ENCODE data around the gene PHIP. TPM values are rescaled to one million over a fixed set of nuclear protein-coding genes. Genes with fewer than 3 reads are reported as not detected.

PHIP gene
- total and polyA plus RNA-seq, 9 donors, result 11.2 to 38.5 (median 27.3) TPM

GRCh38 chr6:78962448-78962847, 115.6 kb downstream of the PHIP start:
- intact Hi-C loops (cut with DNase I), result no loop called here
- Histone ChIP-seq H3K4me1 (ENCODE audit: insufficient read depth) (no peaks in the 10 kb centered on the region), H3K27me3 (no peaks in the 10 kb centered on the region), H3K36me3 (no peaks in the 10 kb centered on the region), H3K4me3 (no peak overlapping the region), H3K27ac (no peak overlapping the region), H3K9me3 (no peaks in the 10 kb centered on the region)
- TF ChIP-seq POLR2A (IDR thresholded peaks at IDR 0.05), result no peak
- no peak for TF ChIP-seq CTCF (IDR thresholded peaks at IDR 0.05)
- TF ChIP-seq EP300 (IDR thresholded peaks at IDR 0.05), result no peak
- WGBS, 3 donors, result 94 to 99% (median 98%) methylated on average over 1 of the region's 1 CpG
- DNase-seq, result no peak

- Histone ChIP-seq H3K9me3 (peaks cover 0 to 2% of the 10 kb centered on the region in 2 donors), H3K4me3 (no peak overlapping the region), H3K27me3 (no peaks in the 10 kb centered on the region), H3K27ac (no peak overlapping the region), H3K4me1 (ENCODE audit: insufficient read depth) (no peaks in the 10 kb centered on the region), H3K36me3 (no peaks in the 10 kb centered on the region)
- DNase-seq, result no peak
- intact Hi-C loops (cut with DNase I), result no loop called here
- TF ChIP-seq POLR2A (IDR thresholded peaks at IDR 0.05) (no peak), CTCF (IDR thresholded peaks at IDR 0.05) (no peak), EP300 (IDR thresholded peaks at IDR 0.05) (no peak)
- 94 to 98% (median 97%) methylated on average over 4 of the region's 4 CpGs for WGBS, 3 donors
Observed at GRCh38 chr6:78954740-78955139, 123.3 kb downstream of the PHIP start.

DNA sequence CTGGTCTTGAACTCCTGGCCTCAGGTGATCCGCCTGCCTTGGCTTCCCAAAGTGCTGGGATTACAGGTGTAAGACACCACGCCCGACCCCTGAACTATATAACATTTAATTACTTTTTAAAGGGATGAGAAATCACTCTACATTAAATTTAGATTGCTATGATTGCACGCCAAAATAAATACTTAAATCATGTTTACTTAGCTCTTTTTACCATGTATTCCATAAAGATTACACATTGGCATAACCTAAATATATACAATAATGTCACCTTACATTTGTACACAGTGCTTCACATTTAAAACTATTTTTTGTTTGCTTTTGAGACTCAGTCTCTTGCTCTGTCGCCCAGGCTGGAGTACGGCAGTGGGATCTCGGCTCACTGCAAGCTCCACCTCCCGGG, 124.3 kb downstream of the PHIP start:
- Histone ChIP-seq H3K9me3 (peaks cover 0 to 8% of the 10 kb centered on the region in 2 donors), H3K27ac (no peak overlapping the region), H3K4me3 (no peak overlapping the region), H3K27me3 (no peaks in the 10 kb centered on the region), H3K36me3 (no peaks in the 10 kb centered on the region), H3K4me1 (ENCODE audit: insufficient read depth) (no peaks in the 10 kb centered on the region)
- DNase-seq, result no peak
- TF ChIP-seq EP300 (IDR thresholded peaks at IDR 0.05), result no peak
- no peak for TF ChIP-seq POLR2A (IDR thresholded peaks at IDR 0.05)
- TF ChIP-seq CTCF (IDR thresholded peaks at IDR 0.05), result no peak
- WGBS, 3 donors, result 99% methylated on average over 8 of the region's 8 CpGs
- intact Hi-C loops (cut with DNase I), result no loop called here

- no peak overlapping the region for H3K27ac ChIP-seq
- peaks cover 0 to 8% of the 10 kb centered on the region in 2 donors for H3K9me3 ChIP-seq
- WGBS, 3 donors, result 93 to 100% (median 95%) methylated on average over 1 of the region's 1 CpG
- no peak overlapping the region for H3K4me3 ChIP-seq
- intact Hi-C loops (cut with DNase I), result no loop called here
- DNase-seq, result no peak
- H3K27me3 ChIP-seq, result no peaks in the 10 kb centered on the region
- H3K36me3 ChIP-seq, result no peaks in the 10 kb centered on the region
- no peaks in the 10 kb centered on the region for H3K4me1 ChIP-seq (ENCODE audit: insufficient read depth)
- TF ChIP-seq CTCF (IDR thresholded peaks at IDR 0.05) (no peak), POLR2A (IDR thresholded peaks at IDR 0.05) (no peak), EP300 (IDR thresholded peaks at IDR 0.05) (no peak)
Observed at GRCh38 chr6:78952362-78952761, 125.7 kb downstream of the PHIP start.
